Measurements from ENCODE around the gene INPP5B.
A peak's percentile ranks its signal among the peaks of the same experiment; 100 is the strongest.

INPP5B gene

DNA sequence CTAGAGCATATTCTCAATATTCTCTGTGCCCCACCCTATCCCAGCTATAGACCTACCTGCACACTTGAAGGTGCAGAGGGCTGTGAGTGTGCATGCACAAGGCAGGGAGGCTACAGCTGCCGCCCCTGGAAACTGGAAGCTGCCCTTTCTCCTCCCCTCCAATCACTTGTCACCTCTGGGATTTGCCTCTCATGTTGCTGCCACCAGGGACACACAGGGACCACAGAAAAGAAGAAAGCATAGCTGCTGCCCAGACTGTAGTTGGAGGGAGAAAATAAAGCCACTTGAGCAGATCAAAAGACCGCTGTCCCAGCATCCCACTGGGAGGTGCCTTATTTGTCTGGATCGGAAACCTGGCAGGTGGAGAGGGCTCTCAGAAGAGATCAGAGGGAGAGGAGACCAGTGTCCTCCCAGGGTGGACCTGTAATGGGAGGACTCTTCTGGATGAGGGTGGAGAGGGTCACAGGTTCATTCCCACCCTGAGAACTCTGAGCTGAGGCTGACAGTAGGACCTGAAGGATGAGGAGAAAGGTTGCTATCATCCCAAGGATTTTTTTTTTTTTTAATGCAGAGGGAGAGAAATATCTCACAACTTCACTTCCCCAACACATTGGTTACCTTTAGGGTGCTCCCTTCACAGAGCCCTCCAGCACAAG is 7.6 kb upstream of the INPP5B start:
- no peaks in the 10 kb centered on the region for H3K9me3 Mint-ChIP-seq
- peaks cover 37% of the 10 kb centered on the region for H3K36me3 Mint-ChIP-seq (ENCODE audit: low read depth)
- no peak overlapping the region for H3K4me3 Mint-ChIP-seq
- no peaks in the 10 kb centered on the region for H3K27me3 Mint-ChIP-seq
- no peak for DNase-seq
- H3K27ac Mint-ChIP-seq, result peak overlapping the region; percentile 7
- H3K4me1 Mint-ChIP-seq (ENCODE audit: low read depth), result peaks cover 10% of the 10 kb centered on the region

DNA sequence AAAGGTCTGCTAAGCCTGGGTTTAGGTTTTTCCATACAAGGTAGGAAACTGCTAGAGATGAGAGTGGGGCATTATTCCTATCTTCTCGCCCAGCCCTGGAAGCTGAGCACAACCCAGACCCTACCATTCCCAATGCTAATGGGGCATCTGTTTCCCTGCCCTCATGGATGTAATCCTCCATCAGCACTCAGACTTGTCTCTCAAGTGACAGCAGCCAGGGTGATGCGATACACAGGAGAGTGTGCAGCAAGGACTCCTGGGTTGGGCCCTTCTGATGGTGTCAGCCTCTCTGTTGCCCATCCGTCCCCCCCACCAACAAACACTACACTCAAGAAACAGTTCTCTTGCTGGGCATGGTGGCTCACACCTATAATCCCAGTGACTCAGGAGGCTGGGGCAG is 5.9 kb upstream of the INPP5B start:
- Mint-ChIP-seq H3K4me1 (ENCODE audit: low read depth) (peaks cover 10% of the 10 kb centered on the region), H3K27ac (peak overlapping the region; percentile 38), H3K9me3 (no peaks in the 10 kb centered on the region), H3K4me3 (no peak overlapping the region), H3K27me3 (no peaks in the 10 kb centered on the region), H3K36me3 (ENCODE audit: low read depth) (peaks cover 21% of the 10 kb centered on the region)
- no peak for DNase-seq

DNA sequence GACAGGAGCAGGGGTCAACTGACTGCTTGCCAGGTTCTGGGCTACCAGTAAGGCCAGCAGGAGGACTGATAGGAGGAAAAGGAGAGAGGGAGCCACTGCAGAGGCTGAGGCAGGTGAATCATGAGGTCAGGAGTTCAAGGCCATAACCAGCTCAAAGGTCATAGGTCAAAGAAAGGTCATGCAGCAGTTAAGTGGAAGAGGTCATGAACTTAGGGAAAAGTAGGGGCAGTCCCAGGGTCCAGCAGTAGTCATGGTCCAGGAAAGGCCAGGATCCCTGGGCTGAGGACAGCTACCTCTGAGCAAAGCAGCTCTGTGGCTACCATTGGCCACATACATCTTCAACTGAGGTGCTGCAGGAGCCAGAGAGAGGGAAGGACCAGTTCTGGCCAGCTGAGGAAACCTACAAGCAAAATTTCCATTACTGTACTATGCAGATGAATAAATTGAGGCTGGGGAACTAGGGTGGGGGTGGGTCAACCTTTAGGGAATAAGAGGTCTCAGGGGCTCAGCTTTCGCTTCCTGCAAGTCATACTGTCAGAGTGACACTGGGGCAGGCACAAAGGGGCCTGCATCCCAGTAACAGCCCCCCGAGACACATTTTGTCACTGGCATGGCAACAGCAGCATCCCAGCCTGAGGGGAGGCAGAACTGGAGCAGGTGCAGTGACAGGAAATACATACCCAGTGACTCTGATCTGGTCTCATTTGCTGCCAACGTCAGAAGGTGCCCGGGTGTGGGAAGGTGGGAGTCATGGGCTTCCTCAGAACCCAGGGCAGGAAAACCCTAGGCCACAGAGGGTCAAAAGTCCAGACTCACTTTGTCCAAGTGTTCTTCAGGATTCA is 5.2 kb upstream of the INPP5B start:
- H3K9me3 Mint-ChIP-seq, result no peaks in the 10 kb centered on the region
- peak overlapping the region; percentile 33 for H3K27ac Mint-ChIP-seq
- no peaks in the 10 kb centered on the region for H3K27me3 Mint-ChIP-seq
- peaks cover 14% of the 10 kb centered on the region for H3K36me3 Mint-ChIP-seq (ENCODE audit: low read depth)
- DNase-seq, result no peak
- no peak overlapping the region for H3K4me3 Mint-ChIP-seq
- H3K4me1 Mint-ChIP-seq (ENCODE audit: low read depth), result peaks cover 17% of the 10 kb centered on the region

DNA sequence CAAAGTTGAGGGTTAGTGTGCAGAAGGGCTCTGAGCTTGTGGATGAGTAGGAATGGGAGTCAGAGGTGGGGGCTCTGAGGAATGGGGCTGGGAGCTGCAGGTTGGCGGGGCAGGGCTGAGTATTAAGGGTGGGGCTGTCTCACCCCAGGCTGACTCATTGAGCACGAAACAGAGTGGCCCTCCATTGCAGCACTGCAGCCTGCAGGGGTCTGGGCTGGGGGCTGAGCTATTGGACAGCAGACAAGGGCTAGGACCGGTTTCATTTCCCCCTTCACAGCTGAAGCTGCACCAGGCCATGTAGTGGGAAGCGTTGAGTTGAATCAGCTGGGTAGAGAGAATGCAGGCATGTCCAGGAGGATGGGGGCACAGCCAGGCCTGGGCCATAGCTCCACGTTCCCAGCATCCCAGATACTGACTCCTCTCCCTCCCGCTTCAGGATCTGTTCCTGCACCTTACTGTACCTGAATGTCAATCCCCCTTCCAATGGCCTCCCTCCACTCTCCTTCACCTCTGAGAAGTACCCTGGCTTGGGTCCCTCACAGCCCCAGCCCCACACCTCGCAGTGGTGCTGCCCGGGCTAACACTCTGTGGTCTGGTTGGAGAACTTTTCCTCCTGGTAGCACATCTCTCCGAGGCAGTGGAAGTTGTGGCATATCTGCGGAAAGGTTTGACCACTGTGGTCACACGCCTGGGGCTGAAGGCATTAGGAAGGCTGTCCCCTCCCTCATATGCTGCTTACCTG is 4.4 kb upstream of the INPP5B start:
- no peaks in the 10 kb centered on the region for H3K9me3 Mint-ChIP-seq
- no peak for DNase-seq
- no peaks in the 10 kb centered on the region for H3K27me3 Mint-ChIP-seq
- H3K4me3 Mint-ChIP-seq, result no peak overlapping the region
- H3K36me3 Mint-ChIP-seq (ENCODE audit: low read depth), result peaks cover 8% of the 10 kb centered on the region
- peaks cover 23% of the 10 kb centered on the region for H3K4me1 Mint-ChIP-seq (ENCODE audit: low read depth)
- H3K27ac Mint-ChIP-seq, result no peak overlapping the region

DNA sequence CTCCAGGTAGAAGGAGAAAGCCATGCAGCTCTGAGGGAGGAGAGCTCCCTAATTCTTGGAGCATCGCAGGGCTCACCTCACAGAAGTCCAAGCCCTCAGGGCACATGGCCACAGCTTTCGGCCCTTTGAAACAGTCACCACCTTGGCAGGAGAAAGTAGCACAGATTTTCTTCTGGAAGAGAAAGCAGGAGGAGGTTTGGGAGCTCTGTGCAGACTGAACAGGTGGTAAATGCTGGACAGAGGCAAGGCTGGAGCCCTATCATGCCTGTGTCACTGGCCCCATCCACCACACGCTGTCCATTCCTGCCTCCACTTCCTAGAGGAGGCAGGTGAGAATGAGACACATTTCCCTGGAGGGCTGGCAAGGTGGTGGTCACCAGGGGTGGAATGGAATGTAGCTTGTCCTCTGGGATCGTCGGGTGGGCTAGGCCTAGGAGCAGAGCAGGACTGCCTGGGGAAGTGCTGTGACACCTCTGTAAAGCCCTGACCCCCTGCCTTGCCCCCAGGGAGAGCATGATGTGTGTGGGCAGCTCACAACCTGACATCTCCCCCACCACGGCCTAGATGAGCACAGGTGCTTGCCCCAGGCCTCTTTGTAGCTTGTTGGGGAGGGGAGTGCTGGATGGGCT is 2.8 kb upstream of the INPP5B start:
- Mint-ChIP-seq H3K36me3 (ENCODE audit: low read depth) (peaks cover 3% of the 10 kb centered on the region), H3K9me3 (no peaks in the 10 kb centered on the region), H3K27me3 (no peaks in the 10 kb centered on the region), H3K27ac (no peak overlapping the region), H3K4me1 (ENCODE audit: low read depth) (peaks cover 25% of the 10 kb centered on the region), H3K4me3 (no peak overlapping the region)
- DNase-seq, result no peak

DNA sequence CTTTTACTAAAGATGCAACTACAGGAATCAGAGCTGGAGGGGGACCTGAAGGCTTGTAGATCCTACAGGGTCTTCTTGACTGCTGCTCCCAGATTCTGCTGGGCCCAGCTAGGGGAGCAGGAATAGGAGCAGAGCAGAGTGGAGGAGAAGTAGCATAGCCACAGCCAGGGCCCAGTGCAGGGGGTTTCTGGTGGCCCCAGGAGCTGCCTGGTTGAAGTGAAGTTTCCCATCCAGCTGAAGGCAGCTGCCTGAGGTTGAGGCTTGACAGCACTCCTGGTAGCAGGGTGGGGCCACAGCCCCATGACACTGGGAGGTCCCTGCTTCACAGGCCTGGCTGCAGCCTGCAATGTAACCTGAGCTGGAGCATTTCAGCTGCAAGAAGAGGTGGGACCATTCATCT is 2.0 kb upstream of the INPP5B start:
- H3K27me3 Mint-ChIP-seq, result no peaks in the 10 kb centered on the region
- H3K9me3 Mint-ChIP-seq, result no peaks in the 10 kb centered on the region
- H3K36me3 Mint-ChIP-seq (ENCODE audit: low read depth), result peaks cover 2% of the 10 kb centered on the region
- no peak overlapping the region for H3K27ac Mint-ChIP-seq
- H3K4me3 Mint-ChIP-seq, result no peak overlapping the region
- DNase-seq, result no peak
- peaks cover 25% of the 10 kb centered on the region for H3K4me1 Mint-ChIP-seq (ENCODE audit: low read depth)

DNA sequence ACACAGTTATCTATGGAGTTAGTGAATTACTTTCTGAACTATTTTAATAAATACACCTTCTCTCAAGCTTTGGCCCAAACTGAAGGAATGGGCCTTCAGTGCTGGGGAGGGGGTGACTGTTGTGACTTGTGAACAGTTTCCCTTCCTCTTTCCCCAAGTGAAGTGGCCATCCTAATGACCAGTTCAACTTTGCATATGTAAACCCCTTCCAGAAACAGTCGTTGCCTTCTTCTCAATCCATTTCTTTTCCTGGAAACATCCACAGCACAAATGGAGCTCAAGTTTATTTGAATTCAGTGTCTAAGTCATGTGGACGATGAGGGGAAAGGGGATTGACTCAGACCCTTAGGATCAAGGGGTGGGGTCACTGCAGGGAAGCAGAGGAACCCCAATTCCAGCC is 1.3 kb upstream of the INPP5B start:
- H3K36me3 Mint-ChIP-seq (ENCODE audit: low read depth), result peaks cover 3% of the 10 kb centered on the region
- peaks cover 25% of the 10 kb centered on the region for H3K4me1 Mint-ChIP-seq (ENCODE audit: low read depth)
- H3K4me3 Mint-ChIP-seq, result no peak overlapping the region
- DNase-seq, result no peak
- no peaks in the 10 kb centered on the region for H3K9me3 Mint-ChIP-seq
- H3K27me3 Mint-ChIP-seq, result no peaks in the 10 kb centered on the region
- H3K27ac Mint-ChIP-seq, result peak overlapping the region; percentile 18

DNA sequence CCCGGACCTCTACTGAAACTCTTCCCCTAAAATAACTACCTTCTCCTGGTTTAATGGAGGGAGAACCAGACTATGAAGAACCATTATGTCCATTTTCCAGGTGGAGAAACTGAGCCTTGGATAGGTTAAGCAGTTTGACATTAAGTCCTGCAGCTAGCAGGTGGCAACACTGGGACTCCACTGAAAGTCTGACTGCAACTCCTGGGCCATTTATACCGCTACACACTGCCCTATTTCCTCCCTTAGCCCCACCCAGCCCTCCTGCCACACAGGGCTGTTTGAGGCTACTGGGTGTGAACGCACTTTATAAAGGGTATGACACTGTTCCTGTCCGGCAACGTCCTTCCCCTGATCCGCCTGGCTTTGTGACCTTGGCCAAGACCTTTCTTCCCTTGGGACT is 511 bp upstream of the INPP5B start:
- Mint-ChIP-seq H3K4me1 (ENCODE audit: low read depth) (peaks cover 24% of the 10 kb centered on the region), H3K27me3 (no peaks in the 10 kb centered on the region), H3K4me3 (peak overlapping the region; percentile 84), H3K27ac (peak overlapping the region; percentile 98), H3K36me3 (ENCODE audit: low read depth) (peaks cover 6% of the 10 kb centered on the region), H3K9me3 (no peaks in the 10 kb centered on the region)
- no peak for DNase-seq

DNA sequence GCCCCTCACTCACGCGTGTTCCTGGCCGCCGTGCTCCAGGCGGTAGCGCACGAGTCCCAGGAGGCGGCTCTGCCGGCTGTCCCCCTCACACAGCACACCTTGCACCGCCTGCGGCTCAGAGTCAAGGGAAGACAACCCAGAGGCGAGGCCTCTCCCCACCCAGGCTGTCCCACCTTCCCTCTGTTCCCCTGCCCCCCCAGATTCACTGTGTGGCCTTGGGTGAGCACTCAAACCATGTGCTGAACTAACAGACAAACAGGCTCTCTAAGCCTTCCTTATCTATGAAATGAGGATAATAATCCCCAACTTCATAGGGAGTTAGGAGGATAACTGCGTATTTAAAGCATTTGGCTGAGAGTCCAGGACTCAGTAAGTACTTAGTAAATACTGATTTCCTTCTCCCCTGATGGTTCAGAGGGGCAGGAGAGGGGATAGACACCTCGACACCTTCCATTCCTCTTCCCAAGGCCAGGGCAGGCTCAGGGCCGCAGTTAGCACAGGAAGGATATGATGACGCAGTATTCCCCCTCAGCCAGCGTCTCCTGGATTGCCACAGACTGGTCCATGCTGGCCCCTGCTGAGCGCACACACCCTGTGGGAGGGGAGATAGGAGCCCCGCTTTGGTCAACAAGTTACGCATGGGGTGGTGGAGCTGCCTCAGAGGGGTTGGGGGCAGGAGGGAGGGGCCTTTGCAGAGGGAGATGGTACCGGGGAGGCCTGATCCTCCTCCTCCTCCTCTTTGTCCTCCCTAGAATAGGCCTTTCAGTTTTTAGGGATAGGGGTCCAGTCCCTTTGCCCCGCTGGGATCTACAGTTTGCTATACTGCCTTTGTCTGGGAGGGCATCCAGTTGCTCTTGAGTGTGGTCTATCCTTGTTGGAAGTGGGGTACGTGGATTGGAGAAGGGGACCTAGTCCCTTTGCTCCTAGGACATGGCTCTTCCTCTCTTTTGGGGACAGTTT is 830 bp downstream of the INPP5B start:
- H3K9me3 Mint-ChIP-seq, result no peaks in the 10 kb centered on the region
- peak overlapping the region; percentile 98 for H3K27ac Mint-ChIP-seq
- H3K4me3 Mint-ChIP-seq, result peak overlapping the region; percentile 84
- DNase-seq, result no peak
- no peaks in the 10 kb centered on the region for H3K27me3 Mint-ChIP-seq
- peaks cover 8% of the 10 kb centered on the region for H3K36me3 Mint-ChIP-seq (ENCODE audit: low read depth)
- peaks cover 15% of the 10 kb centered on the region for H3K4me1 Mint-ChIP-seq (ENCODE audit: low read depth)

DNA sequence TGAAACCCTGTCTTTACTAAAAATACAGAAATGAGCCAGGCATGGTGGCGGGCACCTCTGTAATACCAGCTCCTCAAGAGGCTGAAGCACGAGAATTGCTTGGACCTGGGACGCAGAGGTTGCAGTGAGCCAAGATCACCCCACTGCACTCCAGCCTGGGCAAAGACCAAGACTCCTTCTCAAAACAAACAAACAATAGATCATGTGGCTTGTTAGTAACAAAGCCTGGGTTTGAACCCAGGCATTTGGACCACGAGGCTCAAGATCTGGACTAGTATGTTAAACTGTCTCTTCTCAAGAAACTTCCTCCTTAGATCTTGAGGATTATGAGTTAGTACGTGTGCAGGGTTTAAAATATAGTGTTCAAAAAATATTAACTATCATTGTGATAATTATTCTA is 1.6 kb downstream of the INPP5B start:
- peaks cover 8% of the 10 kb centered on the region for H3K36me3 Mint-ChIP-seq (ENCODE audit: low read depth)
- H3K27ac Mint-ChIP-seq, result peak overlapping the region; percentile 52
- H3K4me3 Mint-ChIP-seq, result peak overlapping the region; percentile 84
- no peaks in the 10 kb centered on the region for H3K9me3 Mint-ChIP-seq
- H3K27me3 Mint-ChIP-seq, result no peaks in the 10 kb centered on the region
- peaks cover 15% of the 10 kb centered on the region for H3K4me1 Mint-ChIP-seq (ENCODE audit: low read depth)
- no peak for DNase-seq

DNA sequence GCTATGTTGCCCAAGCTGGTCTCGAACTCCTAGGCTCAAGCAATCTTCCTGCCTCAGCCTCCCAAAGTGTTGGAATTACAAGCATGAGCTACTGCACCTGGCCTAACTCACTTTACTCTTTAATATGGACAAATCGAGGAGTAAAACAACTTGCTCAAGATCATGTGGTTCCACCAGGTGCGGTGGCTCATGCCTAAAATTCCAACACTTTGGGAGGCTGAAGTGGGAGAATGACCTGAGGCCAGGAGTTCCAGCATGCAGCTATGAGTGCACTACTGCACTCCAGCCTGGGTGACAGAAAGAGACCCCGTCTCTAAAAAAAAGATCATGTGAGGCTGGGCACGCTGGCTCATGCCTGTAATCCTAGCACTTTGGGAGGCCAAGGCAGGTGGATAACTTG is 2.0 kb downstream of the INPP5B start:
- peaks cover 8% of the 10 kb centered on the region for H3K36me3 Mint-ChIP-seq (ENCODE audit: low read depth)
- H3K4me3 Mint-ChIP-seq, result no peak overlapping the region
- no peaks in the 10 kb centered on the region for H3K27me3 Mint-ChIP-seq
- H3K4me1 Mint-ChIP-seq (ENCODE audit: low read depth), result peaks cover 15% of the 10 kb centered on the region
- no peaks in the 10 kb centered on the region for H3K9me3 Mint-ChIP-seq
- no peak for DNase-seq
- no peak overlapping the region for H3K27ac Mint-ChIP-seq

DNA sequence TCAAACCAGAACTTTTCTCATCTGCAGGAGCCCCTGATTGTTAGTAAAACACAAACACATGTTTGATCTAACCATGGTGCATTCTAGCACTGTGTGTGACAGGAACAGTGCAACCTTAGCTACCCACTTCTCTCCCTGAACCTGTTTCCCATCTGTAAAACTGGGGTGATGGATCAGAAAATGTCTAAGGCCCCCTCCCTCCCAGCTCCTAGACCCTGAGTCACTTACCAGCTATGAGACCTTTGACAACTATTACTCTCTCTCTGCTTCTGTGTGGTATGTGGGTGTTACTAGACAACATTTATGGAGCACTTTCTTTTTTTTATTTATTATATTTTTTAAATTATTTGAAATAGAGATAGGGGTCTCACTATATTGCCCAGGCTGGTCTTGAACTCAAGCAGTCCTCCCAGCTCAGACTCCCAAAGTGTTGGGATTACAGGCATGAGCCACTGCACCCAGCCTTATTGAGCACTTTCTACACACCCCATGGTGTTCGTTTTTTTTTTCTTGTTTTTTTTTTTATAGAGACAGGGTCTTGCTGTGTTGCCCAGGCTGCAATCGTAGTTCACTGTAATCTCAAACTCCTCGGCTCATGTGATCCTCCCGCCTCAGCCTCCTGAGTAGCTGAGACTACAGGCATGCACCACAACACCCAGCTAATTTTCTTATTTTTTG is 2.6 kb downstream of the INPP5B start:
- Mint-ChIP-seq H3K27ac (no peak overlapping the region), H3K27me3 (no peaks in the 10 kb centered on the region), H3K4me1 (ENCODE audit: low read depth) (peaks cover 15% of the 10 kb centered on the region), H3K36me3 (ENCODE audit: low read depth) (peaks cover 8% of the 10 kb centered on the region), H3K9me3 (no peaks in the 10 kb centered on the region), H3K4me3 (no peak overlapping the region)
- DNase-seq, result no peak

DNA sequence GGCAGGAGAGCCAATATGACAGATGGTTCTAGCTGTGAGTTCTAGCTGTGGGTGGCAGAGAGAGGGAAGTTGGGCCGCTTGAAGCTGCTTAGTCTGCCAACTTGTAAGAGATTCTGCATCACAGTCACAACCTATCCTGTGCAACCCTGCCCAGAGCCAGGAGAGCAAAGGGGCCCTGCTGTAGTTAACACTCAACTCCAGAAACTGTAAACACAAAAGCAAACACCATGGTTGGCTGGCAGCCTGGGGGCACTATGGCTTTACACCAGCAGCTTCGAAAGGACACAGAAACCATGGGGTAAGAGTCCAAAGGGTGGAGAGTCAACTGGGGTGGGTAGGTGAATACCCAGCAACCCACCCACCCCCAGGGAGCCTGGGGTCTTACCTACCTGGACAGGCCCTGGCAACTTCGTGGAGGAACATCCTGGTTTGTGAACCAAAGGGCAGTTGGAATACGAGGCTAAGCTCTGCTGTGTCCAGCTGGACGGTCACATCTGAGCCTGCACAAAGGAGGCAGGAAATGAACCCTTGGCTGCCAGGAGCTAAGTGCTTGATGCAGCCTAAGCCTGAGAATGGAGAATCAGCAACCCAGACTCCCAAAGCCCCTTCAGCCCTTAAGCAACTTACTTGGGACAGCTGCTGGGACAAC is 6.4 kb downstream of the INPP5B start:
- Mint-ChIP-seq H3K27ac (no peak overlapping the region), H3K9me3 (no peaks in the 10 kb centered on the region), H3K27me3 (no peaks in the 10 kb centered on the region), H3K4me3 (no peak overlapping the region), H3K36me3 (ENCODE audit: low read depth) (peaks cover 12% of the 10 kb centered on the region), H3K4me1 (ENCODE audit: low read depth) (peaks cover 2% of the 10 kb centered on the region)
- DNase-seq, result no peak
